Measurements from ENCODE around the gene ZFP1.
"Not testable (repeated sequence)": the region's sequence is repeated elsewhere in the genome, so short reads cannot be mapped to it uniquely, and the experiment has no call there.

ZFP1 gene

DNA sequence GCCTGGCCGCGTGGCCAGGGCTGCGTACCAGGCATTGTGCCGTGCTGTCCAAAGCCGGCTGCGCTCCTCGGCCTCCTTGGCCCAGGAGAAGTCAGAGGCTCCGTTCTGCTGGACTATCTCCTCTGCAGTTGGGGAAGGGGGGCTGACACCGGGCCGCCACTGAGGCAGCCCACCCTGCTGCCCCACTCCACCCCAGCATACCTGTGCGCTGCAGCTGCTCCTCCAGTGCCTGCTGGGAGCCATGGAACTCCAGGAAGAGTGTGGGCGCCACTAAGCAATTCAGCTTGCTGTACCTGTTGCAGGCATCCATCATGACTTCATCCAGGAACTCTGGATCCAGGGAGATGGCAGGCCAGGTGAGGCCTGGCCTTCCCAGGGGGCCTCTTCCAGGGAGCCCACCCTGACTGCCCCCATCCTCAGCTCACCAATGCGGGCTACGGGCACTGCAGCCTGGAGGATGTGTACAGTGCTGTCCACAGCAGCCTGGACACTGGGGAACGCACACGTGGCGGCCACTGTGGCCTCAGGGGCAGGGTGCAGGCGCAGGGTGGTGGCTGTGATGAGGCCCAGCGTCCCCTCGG lies 34.7 kb upstream of the ZFP1 start:
- no peak for DNase-seq (ENCODE audit: low read depth in 2 of 2)

DNA sequence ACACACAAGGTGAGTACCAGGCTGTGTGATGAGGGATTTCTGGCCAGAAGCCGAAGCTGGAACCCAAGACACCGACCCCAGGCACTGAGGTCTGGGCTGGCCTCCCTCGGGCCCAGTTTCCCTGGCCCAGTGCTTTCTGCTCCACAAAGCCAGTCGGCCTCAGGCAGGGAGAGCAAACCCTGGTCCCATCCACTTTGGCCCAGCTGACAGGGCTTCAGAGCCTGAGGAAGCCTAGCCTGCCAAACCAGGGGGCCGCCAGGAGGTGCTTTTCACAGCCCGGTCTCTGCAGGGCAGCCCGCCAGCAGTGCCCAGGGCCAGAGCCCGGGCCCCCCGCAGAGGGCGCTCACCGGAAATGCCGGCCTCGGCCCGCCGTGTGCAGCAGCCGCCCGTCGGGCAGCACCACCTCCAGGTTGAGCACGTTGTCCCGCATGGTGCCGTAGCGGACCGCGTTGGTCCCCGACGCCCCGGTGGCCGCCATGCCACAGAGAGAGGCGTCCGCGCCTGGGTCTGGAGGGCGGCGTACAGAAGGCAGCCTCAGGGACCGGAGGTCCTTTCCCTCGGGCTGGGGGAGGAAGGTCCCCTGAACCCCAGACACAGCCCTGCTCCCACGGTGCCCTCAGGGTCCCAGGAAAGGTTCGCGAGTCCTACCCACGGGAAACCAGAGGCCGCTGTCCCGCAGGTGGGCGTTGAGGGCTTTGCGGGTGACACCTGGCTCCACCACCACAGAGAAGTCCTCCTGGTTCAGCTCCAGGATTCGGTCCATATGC lies 34.0 kb upstream of the ZFP1 start:
- DNase-seq (ENCODE audit: low read depth in 2 of 2): no peak

DNA sequence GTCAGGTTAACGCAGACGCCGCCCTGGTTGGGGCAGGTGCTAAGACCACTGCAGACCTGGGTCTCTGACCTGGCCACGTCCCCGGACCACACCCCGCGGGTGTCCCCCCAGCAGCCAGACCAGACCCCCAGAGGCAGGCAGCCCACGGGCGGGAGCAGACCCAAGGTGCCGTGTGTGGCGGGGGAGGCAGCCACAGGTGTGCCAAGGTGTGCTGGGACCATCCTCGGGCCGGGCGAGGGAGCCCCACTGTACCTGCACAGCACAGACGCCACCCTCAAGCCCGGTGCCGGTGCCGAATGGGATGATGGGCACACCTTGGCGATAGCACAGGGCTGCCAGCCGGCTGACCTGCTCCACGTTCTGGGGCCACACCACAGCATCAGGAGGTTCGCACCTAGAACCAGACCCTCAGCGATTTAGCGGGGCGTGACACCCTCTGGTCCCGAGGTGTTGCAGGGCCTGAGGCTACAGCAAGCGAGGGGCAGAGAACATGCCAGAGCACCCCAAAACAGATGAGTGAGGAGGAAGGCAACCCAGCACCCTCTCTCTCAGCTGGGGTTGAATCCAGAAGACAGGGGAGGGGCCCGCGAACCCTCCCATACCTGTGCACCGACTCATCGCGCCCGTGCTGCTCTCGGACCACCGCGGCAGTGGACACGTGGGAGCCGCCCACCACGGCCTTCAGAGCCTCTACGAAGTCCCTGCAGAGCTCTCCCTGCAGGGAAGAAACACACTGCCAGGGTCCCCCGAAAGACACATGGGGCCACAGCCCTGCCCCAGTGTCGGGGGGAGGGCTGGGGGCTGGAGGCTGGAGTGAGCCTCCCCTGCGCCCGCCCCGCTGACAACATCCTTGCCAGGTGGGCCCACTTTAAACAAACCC lies 33.1 kb upstream of the ZFP1 start:
- no peak for DNase-seq (ENCODE audit: low read depth in 2 of 2)

DNA sequence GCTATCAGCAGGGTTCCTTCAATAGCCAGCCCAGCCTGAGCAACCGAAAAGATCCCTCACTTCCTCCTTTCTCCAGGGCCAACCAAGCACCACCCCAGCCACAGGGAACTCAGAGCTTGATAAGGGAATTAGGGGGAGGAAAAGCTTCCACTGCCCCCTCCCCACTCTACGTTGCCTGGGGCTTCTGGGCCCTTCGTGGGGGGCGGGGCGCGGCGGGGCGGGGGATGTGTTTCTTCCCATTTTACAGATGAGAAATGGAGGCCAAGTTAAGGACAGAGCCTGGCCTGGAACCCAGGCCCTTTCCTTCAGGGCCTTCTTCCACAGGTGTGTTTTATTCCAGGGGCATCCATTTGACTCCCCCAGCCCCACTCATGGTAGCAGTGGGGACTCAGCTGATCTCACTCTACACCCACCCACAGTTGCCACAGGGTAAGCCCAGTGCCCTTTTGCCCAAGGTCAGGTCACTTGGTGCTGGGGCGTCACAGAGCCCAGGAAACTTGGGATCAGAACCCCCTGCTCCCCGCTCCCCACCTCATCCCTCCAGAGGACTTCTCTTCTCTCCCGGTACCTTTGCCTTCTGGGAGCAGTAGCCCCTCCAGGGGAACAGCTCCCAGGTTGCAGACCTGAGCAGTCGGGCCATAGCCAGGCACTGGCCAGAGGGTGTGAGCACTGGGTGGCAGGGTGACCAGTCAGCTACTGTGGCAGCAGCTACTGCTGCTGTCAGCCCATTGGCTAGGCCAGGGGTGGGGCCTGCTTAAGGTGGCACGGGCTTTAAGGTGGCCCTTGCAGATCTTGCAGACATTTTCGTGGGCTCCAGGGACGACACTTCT lies 32.0 kb upstream of the ZFP1 start, which contains the start of gene LDHD:
TSS of gene LDHD (minus strand) at position 700 of the 830 bp plus-strand sequence. CDS start at position 640, 60 bp downstream.
- no peak for DNase-seq (ENCODE audit: low read depth in 2 of 2)

DNA sequence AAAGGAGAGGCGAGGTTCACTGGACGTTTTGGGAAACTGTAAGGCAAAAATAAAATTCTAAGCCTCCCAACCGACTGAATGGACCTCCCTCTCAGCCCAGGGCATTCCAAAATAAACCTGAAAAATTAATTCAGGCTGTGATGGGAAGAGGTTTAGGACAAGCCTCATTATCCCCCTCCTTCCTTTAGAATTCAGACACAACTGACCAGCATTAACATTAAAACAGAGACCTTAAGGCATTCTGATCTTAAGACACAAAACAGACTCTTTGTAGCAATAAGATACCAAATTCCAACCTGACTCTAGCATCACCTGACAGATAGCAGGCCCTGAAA lies 31.4 kb upstream of the ZFP1 start:
- no peak for DNase-seq (ENCODE audit: low read depth in 2 of 2)

DNA sequence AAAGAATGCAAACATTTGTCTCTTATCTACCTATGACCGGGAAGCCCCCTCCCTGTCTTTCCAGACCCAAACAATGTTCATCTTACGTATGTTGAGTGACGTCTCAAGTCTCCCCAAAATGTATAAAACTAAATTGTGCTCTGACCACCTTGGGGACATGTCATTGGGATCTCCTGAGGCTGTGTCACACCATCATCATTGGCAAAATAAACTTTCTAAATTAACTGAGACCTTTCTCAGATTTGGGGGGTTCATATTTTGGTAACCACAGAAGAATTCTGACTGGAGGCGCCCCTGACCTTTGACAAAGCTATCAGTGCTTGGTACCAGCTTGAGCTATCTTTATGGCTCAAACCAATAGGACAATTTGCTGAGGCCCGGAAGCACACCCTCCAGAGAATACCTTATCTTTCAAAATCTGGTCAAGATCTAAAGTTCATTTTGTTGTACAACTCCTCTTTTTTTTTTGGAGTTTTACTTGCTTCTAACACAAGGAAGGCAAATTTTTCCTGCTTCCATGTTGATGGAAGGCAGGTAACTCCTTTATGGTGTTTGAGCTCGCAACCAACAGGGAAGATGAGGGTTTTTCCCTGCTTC lies 29.3 kb upstream of the ZFP1 start:
- no peak for DNase-seq (ENCODE audit: low read depth in 2 of 2)

DNA sequence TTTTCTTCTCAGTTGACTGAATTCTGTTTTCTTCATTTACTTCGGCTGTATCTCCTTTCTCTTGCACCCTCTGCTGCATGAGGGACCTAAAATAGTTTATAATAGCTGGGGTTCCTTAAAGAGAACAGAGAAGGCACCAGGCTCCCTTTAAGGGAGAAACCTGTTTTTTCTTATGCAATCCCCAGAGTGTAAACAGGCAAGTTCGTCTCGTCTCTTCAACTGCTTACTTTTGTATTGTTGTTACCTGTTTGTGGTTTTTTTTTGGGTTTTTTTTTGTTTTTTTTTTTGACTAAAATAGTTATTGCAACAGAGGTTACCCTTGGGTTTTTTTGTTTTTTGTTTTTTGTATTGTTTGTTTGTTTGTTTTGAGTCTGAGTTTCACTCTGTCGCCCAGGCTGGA lies 28.1 kb upstream of the ZFP1 start:
- DNase-seq (ENCODE audit: low read depth in 2 of 2): no peak

DNA sequence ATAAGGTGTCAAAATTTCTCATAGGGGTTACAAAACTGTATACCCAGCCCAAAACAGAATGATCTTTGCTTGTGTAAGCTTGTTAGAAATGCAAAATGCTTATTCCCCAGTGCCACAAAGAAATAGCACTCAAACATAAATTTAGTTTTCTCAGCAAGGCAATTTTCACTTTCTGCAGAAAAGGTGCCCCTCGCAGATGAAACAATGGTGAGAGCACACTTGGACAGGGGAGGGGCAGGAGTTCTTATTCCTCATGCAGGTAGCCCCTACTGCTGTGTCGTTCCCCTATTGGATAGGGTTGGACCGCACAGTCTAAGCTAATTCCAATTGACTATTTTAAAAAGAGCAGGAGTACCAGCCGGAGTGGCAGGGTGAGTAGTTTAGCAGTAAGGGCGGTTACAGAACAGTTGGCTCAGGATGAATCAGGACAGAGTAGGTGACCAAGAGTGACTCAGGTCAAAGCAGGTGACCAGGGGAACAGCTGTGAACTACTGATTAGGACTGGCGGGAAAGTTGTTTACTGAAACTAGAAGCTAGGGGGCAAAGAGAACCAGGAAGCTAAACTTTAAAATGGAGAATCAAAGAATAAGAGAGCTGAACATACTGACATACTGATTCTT lies 26.3 kb upstream of the ZFP1 start:
- DNase-seq (ENCODE audit: low read depth in 2 of 2): no peak

DNA sequence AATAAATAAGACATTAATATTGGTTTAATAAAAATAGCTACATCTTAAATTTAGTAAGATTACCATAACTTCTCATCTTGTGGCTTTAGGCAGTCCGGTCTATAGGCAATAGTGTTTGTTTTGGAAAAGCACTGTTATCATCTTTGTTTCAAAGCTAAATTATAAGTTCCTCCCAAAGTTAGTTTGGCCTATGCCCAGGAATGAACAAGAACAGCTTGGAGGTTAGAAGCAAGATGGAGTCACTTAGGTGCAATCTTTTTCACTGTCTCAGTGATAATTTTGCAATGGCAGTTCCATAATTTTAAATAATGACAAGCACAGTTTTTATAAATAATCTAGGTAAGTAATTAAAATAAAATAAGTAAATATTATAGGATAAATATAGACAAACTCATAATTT lies 25.7 kb upstream of the ZFP1 start:
- DNase-seq (ENCODE audit: low read depth in 2 of 2): no peak

DNA sequence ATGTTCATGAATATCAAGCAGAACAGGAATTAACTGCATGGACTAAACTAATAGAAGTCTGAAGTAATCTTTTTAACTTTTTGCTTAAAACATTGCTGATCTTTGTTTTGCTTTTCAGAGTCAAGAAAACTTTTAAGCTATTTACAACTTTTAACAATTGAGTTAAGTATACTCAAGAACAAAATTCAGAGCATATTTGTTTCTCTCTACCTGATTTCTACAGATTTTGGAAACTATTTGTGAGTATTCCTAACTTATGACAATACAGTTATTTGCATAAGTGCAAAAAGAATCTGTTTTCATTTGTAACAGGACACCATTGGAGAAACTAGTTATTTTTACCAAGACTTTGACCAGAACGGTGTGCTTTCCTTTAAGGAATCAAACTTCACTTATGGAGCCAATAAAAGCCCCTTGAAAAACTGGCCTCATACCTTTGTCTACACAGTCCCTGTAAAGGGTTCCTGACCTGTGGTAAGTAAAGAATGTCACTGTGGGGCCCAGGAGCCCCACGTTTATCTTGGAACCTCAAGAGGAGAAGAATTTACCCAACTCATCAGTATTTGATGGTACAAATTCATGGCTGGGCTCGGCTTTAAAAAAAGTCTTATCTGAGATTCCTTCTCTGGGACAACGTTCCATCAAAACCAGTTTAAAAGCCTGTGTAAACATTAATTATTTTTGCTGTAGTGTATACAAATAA lies 20.5 kb upstream of the ZFP1 start:
- DNase-seq (ENCODE audit: low read depth in 2 of 2): no peak

DNA sequence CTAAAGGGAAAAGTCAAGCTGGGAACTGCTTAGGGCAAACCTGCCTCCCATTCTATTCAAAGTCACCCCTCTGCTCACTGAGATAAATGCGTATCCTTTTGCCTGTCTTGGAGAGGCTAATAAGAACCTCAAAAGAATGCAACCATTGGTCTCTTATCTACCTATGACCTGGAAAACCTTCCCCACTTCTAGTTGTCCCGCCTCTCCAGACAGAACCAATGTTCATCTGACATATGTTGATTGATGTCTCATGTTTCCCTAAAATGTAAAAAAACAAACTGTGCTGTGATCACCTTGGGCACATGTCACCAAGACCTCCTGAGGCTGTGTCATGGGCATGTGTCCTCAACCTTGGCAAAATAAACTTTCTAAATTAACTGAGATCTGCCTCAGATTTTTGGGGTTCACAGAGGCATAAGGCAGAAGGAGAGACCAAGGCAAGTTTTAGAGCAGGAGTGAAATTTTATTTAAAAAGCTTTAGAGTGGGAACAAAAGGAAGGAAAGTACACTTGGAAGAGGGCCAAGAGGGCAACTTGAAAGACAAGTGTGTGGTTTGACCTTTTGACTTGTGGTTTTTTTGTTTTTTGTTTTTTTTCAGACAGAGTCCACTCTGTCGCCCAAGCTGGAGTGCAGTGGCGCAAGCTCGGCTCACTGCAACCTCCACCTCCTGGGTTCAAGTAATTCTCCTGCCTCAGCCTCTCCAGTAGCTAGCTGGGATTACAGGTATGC lies 18.7 kb upstream of the ZFP1 start:
- not testable (repeated sequence) for DNase-seq (ENCODE audit: low read depth in 2 of 2)

DNA sequence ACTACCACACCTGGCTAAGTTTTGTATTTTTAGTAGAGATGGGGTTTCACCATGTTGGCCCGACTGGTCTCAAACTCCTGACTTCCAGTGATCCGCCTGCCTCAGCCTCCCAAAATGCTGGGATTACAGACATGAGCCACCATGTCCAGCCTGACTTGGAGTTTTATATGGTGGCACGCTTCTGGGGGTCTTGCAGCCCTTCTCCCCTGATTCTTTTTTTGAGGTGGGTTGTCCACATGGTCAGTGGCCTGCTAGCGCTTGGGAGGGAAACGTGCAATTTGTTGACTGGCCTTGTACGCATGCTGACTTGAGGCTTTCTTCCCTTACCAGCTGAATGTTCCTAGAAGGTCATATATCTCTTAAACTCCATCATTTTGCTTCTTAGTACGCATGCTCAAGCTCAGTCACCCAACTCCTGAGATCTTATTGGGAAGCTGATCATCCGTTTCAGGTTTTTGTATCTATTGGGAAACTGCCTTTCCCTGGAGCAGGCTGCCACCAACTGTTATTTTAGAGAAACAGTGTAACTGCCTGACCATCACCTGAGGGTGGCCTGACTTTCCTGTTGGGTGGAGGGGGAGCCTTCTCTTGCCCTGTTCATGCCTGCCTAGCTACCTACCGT lies 18.1 kb upstream of the ZFP1 start:
- no peak for DNase-seq (ENCODE audit: low read depth in 2 of 2)

DNA sequence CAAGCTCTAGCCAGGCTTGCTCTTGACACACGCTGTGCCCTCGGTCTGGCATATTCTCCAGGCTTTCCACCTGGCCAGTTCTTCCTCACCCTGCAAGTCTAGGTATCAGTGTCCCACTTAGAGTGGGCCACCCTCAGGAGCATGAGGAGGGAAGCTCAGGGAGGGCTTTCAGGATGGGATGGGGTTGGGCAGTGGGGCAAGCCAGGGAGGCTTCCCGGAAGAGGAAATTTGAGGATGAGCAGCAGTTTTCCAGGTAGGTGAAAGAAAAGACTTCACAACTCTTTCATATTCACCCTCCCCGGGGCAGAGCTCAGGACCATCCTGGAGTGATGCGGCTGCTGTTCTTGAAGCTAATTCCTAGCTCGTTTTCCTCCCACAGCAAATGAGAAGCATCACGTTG lies 17.2 kb upstream of the ZFP1 start:
- DNase-seq (ENCODE audit: low read depth in 2 of 2): no peak

DNA sequence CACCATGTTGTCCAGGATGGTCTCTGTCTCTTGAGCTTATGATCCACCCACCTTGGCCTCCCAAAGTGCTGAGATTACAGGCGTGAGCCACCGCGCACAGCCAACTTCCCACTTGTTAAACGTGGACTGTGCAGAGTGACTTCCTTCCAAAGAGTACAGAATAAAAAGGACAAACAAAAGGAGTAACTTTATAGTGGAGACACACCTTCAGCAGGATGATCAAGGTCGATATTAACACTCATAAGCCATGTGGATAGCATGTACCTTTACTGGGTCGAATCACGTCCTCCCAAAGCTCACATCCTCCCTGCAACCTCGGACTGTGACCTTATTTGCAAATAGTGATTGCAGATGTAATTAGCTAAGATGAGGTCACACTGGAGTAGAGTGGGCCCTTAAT lies 10.1 kb upstream of the ZFP1 start:
- DNase-seq (ENCODE audit: low read depth in 2 of 2): no peak

DNA sequence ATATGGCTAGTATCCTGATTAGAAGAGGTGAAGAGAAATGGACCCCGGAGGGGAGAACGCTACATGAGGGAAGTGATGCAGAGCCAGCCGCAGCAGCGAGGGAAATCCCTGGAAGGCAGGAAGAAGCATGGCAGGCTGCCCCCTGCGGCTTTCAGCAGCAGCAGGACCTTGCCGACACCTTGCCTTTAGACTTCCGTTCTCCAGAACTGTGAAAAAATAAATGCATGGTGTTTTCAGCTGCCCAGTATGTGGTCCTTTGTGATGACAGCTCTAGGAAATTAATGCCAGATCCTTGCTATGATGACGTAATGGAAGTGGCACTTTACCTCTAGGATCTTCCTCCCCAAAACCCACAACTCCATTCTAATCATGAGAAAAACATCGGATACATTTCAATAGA lies 9.7 kb upstream of the ZFP1 start:
- DNase-seq (ENCODE audit: low read depth in 2 of 2): no peak

DNA sequence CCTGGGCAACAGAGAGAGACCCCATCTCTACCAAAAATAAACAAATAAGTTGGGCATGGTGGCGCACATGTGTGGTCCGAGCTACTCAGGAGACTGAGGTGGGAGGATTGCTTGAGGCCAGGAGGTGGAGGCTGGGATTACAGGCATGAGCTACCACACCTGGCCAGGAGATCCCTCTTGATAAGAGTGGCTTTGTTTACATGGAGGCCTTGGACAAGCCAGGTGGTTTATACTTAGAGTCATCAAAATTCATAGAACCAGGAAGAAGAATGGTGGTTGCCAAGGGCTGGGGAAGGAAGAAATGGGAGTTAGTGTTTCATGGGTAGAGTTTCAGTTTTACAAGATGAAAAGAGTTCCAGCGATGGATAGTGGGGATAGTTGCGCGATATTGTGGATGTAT lies 8.8 kb upstream of the ZFP1 start:
- DNase-seq (ENCODE audit: low read depth in 2 of 2): no peak

DNA sequence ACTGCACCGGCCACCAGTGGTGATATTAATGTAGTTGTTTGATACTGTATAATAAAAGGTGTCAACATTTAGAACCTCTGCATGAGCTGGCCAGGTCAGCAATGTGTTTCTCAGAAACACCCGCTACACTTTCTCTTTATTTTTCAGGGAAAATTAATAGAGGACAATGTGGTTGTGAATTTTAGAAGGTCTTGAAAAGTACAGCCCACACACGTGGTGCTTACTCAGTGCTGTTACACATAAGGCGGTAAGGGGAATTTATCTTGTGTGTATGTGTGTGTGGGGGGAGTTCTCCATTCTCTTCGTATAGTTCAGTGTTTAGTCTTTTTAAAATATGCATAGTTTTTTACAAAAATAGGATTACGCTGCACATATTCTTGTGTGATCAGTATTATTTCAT lies 4.4 kb upstream of the ZFP1 start:
- no peak for DNase-seq (ENCODE audit: low read depth in 2 of 2)

DNA sequence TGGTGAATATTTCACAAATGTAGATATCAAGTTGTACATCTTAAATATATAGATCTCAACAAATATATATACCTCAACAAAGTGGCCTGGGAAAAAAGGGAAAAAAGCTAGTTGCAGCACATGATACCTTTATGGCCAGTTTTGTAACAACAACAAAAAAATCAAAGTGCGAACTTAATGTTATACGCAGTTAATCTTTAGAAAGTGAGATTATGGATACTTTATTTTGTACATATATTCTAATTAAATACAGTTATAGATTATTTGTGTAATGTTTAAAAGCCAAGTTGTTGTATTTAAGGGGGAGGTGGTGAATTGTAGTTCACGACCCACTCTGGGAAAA lies 385 bp upstream of the ZFP1 start:
- DNase-seq (ENCODE audit: low read depth in 2 of 2): no peak

DNA sequence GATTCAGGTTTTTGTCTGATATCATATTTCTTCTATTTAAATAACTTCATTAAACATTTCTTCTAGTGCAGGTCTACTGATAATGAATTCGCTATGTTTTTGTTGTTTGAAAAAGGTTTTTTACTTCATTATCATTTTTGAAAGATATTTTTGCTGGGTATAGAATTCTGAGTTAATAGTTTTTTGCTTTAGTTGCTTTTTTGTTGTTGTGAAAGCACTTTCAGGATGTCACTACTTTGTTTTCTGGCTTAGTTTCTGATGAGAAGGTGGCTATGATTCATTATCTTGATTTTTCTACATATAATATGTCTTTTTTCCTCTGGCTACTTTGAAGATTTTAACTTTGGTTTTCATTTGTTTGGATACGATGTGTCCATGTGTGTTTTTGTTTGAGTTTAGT lies 3.5 kb downstream of the ZFP1 start:
- no peak for DNase-seq (ENCODE audit: low read depth in 2 of 2)

All from stimulated activated CD8-positive, alpha-beta memory T cell treated with anti-CD3 and anti-CD28 coated beads, Interleukin-7, amount 100 ng/mL, for 1 hour (primary cell).